CD4-positive, alpha-beta T cell treated with Interleukin-15 for 1 hour (primary cell): ENCODE results near the gene ERBIN.
"Not testable (repeated sequence)": the region's sequence is repeated elsewhere in the genome, so short reads cannot be mapped to it uniquely, and the experiment has no call there.

Source experiments
- DNase-seq: peaks from one replicate; pipeline ENCODE4 v3.0.0-alpha.2; 2020

The ERBIN gene

DNA sequence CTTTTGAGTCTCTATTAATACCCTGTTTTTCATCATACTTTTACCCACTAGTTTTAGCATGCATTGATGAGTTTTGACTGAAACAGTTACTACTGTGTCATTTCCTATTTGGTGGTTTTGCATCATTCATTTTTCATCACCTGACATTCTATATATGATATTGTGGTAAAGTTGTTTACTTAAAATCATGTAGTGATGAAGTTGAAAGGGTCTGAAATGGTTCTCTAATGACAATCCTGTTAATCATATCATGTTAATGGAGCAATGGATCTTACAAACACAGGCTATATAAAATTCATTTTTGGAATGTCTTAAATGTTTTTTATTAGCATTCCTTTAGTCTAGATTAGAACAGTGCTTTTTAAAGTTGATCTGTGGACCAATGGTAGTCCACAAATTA lies 84.1 kb downstream of the ERBIN start:
- DNase-seq: no peak

DNA sequence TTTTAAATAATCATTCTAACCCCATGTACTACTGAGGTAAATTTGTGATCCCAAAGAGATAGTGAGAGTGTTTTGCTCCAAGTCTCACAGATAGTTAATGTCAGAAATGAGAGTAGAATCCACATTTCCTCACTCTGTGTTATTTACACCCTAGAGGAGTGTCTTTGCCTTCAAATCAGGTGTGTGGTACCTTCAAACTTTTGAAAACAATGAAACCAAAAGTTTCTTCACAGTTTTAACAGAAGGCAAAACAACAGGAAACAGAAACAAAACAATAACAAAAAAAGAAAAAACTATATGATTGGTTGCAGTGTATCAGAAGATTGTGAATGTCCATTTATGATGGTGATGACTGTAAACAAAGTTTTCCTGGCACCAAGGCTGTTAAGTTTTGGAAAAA lies 85.9 kb downstream of the ERBIN start:
- no peak for DNase-seq

DNA sequence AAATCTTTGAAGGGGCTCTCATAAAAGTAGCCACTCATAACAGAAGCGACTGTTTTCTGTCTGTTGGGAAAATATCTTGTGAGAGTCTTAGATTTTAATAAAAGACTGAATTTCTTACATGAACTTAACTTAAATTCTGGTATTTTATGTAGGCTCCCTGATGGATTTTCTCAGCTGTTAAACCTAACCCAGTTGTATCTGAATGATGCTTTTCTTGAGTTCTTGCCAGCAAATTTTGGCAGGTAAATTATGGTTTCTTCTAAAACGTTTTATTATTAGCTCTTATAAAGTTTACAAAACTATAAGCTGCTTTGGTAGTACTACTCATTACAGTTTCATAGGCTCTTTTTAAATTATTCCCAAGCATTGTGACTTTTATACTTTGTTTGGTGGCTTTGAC lies 87.0 kb downstream of the ERBIN start:
- no peak for DNase-seq

- DNase-seq: no peak
Measured at GRCh38 chr5:66013906-66014305, 87.5 kb downstream of the ERBIN start.

- no peak for DNase-seq
Measured at GRCh38 chr5:66015196-66015960, 89.0 kb downstream of the ERBIN start.

- DNase-seq: no peak
Measured at GRCh38 chr5:66021585-66021984, 95.2 kb downstream of the ERBIN start.

DNA sequence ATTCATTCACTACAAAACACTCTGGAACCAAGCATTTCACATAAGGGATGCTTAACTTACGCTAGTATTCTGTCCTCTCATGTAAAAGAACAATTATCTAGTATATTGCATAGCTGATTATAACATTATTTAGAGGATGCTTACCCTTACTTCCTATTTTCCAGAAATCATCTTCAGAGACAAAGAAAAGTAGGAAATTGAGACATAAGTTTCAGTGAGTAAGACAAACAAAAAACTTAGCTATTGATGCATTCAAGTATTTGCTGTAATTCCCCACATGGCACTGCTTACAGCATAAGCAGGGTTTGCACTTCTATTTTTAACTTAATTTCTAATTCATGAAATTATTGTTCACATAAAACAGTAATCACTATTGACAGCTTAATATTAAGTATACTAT lies 112.9 kb downstream of the ERBIN start:
- DNase-seq: no peak

GRCh38 chr5:66039701-66040100 lies 113.3 kb downstream of the ERBIN start:
- DNase-seq: no peak

DNA sequence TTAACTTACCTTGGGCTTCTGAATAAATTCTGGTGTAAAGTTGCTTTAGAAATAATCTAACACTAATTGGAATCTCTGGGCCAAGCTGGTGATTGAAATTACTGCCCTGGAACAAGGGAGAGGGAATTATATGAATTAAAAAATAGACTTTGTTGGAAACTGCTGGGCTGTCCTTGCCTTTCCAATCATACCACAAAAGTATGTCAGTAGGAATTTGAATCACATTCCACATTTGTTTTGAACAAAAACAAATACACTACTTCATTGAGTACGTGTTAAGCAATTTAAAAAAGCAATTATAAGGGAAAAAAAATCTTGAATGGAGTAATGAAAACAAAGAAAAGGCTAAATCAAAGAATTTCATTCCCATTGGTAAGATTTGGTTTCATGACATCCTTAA lies 115.3 kb downstream of the ERBIN start:
- DNase-seq: no peak

DNA sequence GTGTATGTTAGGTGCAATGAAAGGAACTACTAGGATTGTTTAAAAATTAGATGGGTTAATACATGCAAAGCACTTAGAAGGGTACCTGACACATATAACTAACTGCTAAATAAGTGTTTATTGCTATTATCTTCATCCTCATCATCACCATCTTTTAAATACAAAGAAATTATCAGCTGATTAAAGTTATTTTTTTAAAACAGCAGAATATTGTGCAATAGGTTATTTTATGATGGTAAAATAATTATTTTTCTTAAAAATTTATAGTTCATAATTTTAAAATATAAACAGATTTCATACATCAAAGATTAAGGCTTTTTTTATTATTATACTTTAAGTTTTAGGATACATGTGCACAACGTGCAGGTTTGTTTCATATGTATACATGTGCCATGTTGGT lies 130.9 kb downstream of the ERBIN start:
- no peak for DNase-seq

DNA sequence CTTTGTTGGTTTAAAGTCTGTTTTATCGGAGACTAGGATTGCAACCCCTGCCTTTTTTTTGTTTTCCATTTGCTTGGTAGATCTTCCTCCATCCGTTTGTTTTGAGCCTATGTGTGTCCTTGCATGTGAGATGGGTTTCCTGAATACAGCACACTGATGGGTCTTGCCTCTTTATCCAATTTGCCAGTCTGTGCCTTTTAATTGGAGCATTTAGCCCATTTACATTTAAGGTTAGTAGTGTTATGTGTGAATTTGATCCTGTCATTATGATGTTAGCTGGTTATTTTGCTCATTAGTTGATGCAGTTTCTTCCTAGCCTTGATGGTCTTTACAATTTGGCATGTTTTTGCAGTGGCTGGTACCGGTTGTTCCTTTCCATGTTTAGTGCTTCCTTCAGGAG lies 134.9 kb downstream of the ERBIN start:
- not testable (repeated sequence) for DNase-seq

GRCh38 chr5:66063061-66063460 lies 136.7 kb downstream of the ERBIN start:
- not testable (repeated sequence) for DNase-seq

GRCh38 chr5:66066826-66067225 lies 140.5 kb downstream of the ERBIN start:
- DNase-seq: no peak

DNA sequence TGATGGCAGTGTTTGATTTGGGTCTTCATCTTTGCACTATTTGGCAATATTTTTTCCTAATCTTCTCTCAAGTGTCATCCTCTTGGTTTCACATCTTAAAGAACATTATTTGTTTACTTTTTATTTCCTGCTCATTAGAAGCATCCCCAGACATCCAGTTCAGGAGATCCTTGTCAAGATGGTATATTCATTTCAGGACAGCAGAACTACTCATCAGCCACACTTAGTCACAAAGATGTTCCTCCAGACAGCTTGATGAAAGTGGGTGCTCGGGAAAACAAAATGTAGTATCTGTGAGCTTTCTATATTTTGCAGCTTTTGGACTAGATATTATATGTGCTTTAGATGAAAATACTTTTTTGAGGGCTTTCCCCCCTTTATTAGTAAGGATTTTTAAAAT lies 145.7 kb downstream of the ERBIN start:
- DNase-seq: no peak

GRCh38 chr5:66074901-66075300 lies 148.5 kb downstream of the ERBIN start:
- DNase-seq: no peak

DNA sequence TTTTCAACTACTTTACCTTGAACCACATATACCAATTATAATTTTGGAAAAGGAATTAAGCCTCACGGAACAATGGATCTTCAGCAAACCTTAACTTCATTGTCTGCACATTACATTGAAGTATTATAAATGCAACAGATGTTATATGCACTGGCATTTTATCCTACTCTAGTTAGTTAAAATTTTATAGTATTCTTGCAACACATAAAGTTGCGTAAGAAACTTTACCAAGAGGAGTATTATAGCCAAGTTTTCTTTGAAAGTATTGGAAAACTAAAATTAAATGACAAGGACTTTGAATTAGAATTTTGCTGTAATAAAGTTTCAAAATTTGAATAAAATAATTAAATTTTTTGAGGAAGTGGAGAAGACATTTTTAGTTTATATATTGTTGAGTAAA lies 154.3 kb downstream of the ERBIN start:
- no peak for DNase-seq

DNA sequence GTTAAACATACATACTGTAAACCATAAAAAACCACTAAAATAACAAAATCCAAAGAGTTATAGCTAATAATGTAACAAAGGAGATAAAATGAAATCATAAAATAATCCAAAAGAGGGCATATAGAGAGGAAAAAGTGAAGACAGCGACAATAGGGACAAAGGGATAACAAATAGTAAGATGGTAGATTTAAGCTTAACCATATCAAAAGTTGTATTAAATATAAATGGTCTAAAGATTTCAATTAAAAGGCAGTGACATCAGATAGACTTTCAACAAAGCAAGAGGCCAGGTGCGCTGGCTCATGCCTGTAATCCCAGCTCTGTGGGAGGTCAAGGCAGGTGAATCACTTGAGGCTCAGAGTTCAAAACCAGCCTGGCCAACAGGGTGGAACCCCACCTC lies 163.0 kb downstream of the ERBIN start:
- DNase-seq: no peak

GRCh38 chr5:66100851-66101250 lies 174.5 kb downstream of the ERBIN start:
- no peak for DNase-seq

- no peak for DNase-seq
Measured at GRCh38 chr5:66113160-66113559, 186.8 kb downstream of the ERBIN start.

- no peak for DNase-seq
Measured at GRCh38 chr5:66118304-66118703, 191.9 kb downstream of the ERBIN start.

DNA sequence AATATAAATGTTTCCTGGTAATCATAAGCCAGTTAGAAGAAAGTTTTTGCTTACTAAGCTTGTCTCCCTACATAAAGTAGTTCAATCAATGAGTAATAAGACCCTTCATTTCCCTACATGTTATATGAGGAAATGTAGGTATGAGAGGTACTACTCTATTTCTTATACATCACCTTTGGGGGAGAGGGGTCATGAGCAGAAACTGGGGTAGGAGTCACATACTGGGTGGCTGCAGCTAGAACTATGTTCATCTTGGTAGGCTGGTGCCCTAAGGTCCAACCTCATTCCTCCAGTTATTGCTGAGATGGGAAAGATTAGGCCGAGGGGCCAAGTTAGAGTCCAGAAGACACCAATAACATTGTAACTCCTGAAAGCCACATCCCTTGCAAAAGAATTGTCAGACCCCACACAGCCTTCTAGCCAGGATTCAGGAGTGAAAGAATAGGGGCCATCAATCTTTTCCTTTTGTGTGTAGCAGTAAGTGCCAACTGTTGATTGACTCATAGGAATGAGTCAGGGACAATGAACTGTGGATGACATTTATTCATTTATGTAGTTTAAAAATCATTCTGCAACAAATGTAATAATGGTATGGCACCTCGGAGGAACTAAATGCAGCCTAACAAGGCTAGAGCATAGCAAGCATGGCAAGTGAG lies 196.1 kb downstream of the ERBIN start:
- DNase-seq: no peak

- no peak for DNase-seq
Measured at GRCh38 chr5:66129144-66129543, 202.8 kb downstream of the ERBIN start.

GRCh38 chr5:66130493-66130892 lies 204.1 kb downstream of the ERBIN start:
- no peak for DNase-seq
